Progenitor cell of endocrine pancreas (in vitro differentiated cells): ENCODE data around the gene RUNX2. TPM values are rescaled to one million over a fixed set of nuclear protein-coding genes. Genes with fewer than 3 reads are reported as not detected.
"Not testable (repeated sequence)": the region's sequence is repeated elsewhere in the genome, so short reads cannot be mapped to it uniquely, and the experiment has no call there.

Experiments
- DNase-seq: peaks from one replicate; pipeline ENCODE4 v3.0.0; 2021; ENCODE audit warnings: low spot score; ENCODE audit not compliant: unreplicated experiment
- H3K27ac Mint-ChIP-seq: 2 replicates; pipeline ENCODE4 v1.8.0; 2021; ENCODE audit warnings: mild to moderate bottlenecking, moderate library complexity, mixed read lengths
- H3K27me3 Mint-ChIP-seq: 2 replicates; pipeline ENCODE4 v1.8.0; 2021; ENCODE audit warnings: mixed read lengths
- H3K36me3 Mint-ChIP-seq: 2 replicates; pipeline ENCODE4 v1.8.0; 2022; ENCODE audit warnings: mixed read lengths; ENCODE audit not compliant: insufficient read depth
- H3K4me1 Mint-ChIP-seq: 2 replicates; pipeline ENCODE4 v1.8.0; 2021; ENCODE audit warnings: low read depth, mixed read lengths
- H3K4me3 Mint-ChIP-seq: 2 replicates; pipeline ENCODE4 v1.8.0; 2021; ENCODE audit warnings: low read depth, mild to moderate bottlenecking, moderate library complexity, mixed read lengths
- H3K9me3 Mint-ChIP-seq: 2 replicates; pipeline ENCODE4 v1.8.0; 2021; ENCODE audit warnings: low read depth, mixed read lengths
- total RNA-seq: library from RNA; stranded (reverse); gene quantifications from 2 replicates; pipeline ENCODE4 v1.2.1, GENCODE V29; 2021
- TF ChIP-seq, protein P1 (sequence below): fragments of 200-600 bp; sonication (generic); IDR thresholded peaks from one replicate; pipeline ENCODE4 v1.5.0; 2021; ENCODE audit warnings: antibody characterized with exemption, mild to moderate bottlenecking; ENCODE audit not compliant: unreplicated experiment

RUNX2 gene
- total RNA-seq, 1 donor from 2014 or later: 0.46 TPM

DNA sequence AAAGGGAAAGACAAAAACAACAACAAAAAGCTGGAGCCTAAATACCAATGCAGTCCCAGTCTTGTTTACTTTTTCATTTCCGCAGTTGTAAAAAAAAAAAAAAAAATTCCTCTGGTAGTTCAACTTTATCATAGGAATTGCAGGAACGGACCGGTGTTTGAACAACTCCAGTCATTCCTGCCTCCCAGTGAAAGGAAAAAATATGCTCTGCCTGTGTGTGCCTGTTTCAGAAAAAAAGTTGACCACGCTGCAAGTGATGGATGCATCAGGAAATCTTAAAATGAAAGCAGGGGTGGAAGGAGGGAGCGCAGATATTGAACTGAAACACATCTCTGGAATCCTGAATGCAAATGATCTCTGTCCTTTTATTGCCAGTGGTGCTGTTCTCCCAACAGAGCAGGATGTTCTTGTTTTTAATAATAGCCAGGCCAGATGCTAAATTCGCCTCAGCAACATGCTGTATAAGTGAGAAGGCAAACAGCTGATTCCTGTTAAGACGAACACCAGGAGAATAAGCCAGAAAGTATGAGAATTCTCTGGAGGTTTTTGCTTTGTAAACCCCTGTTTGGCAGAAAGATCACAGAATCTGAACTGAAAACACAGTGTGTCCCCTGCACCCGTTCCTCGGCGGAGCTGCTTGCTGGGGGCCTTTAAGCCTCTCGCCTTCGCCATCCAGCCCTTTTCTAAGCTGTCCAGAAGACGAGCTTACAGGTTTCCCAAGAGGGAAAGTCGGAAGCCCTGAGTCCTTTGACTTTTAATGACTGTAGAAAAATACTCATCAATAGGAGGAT lies 228.0 kb downstream of the RUNX2 start:
- H3K36me3 Mint-ChIP-seq: no peaks in the 10 kb centered on the region
- no peaks in the 10 kb centered on the region for H3K27me3 Mint-ChIP-seq
- peaks cover 14% of the 10 kb centered on the region for H3K4me1 Mint-ChIP-seq
- DNase-seq: no peak
- H3K4me3 Mint-ChIP-seq: no peak overlapping the region
- TF ChIP-seq, protein P1, sequence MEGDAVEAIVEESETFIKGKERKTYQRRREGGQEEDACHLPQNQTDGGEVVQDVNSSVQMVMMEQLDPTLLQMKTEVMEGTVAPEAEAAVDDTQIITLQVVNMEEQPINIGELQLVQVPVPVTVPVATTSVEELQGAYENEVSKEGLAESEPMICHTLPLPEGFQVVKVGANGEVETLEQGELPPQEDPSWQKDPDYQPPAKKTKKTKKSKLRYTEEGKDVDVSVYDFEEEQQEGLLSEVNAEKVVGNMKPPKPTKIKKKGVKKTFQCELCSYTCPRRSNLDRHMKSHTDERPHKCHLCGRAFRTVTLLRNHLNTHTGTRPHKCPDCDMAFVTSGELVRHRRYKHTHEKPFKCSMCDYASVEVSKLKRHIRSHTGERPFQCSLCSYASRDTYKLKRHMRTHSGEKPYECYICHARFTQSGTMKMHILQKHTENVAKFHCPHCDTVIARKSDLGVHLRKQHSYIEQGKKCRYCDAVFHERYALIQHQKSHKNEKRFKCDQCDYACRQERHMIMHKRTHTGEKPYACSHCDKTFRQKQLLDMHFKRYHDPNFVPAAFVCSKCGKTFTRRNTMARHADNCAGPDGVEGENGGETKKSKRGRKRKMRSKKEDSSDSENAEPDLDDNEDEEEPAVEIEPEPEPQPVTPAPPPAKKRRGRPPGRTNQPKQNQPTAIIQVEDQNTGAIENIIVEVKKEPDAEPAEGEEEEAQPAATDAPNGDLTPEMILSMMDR: no peak
- no peaks in the 10 kb centered on the region for H3K9me3 Mint-ChIP-seq
- H3K27ac Mint-ChIP-seq: no peak overlapping the region

DNA sequence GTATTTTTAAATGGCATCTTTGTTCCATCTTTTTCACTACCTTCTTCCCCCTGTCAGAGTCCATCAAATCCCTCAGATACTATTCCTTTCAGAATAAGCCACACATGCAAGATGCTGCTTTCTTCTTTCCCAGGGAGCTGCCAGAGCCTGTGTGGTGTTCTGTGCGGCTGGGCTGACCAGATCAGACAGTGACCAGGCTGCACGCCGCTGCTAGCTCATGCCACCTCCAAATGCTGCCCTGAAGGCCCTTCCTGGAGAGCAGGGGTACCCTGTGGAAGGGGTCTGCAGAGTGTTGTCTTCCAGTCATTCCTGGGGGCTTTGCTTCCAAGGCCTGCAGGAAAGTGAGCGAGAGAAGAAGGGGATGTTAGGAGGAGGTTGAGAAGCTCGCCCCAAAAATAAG lies 228.7 kb downstream of the RUNX2 start:
- H3K27ac Mint-ChIP-seq: no peak overlapping the region

DNA sequence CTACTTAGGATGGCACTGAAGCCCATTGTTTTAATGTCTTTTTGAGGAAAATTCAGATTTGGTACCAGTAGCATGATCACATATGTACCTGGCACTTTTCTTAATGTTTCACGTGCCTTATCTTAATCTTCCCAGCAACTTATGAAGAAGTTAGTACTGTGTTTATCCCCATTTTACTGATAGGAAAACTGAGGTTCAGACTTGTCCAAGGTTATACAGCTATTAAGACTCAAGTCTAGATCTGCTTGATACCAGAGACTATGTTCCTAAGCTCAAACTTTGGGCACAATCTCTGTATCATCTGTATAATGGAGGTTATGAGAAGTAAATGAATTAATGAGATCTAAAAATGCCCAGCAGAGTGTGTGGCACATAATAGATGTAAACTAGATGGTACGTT lies 229.3 kb downstream of the RUNX2 start:
- TF ChIP-seq, protein P1: no peak
- DNase-seq: no peak
- no peak overlapping the region for H3K27ac Mint-ChIP-seq
- no peaks in the 10 kb centered on the region for H3K9me3 Mint-ChIP-seq
- H3K4me3 Mint-ChIP-seq: no peak overlapping the region
- peaks cover 14% of the 10 kb centered on the region for H3K4me1 Mint-ChIP-seq
- H3K36me3 Mint-ChIP-seq: no peaks in the 10 kb centered on the region
- H3K27me3 Mint-ChIP-seq: no peaks in the 10 kb centered on the region

More for the DNA sequence above, 228.7 kb downstream of the RUNX2 start:
- H3K4me3 Mint-ChIP-seq: no peak overlapping the region
- no peaks in the 10 kb centered on the region for H3K9me3 Mint-ChIP-seq
- no peaks in the 10 kb centered on the region for H3K27me3 Mint-ChIP-seq
- DNase-seq: no peak
- TF ChIP-seq, protein P1: no peak
- peaks cover 14% of the 10 kb centered on the region for H3K4me1 Mint-ChIP-seq
- no peaks in the 10 kb centered on the region for H3K36me3 Mint-ChIP-seq

DNA sequence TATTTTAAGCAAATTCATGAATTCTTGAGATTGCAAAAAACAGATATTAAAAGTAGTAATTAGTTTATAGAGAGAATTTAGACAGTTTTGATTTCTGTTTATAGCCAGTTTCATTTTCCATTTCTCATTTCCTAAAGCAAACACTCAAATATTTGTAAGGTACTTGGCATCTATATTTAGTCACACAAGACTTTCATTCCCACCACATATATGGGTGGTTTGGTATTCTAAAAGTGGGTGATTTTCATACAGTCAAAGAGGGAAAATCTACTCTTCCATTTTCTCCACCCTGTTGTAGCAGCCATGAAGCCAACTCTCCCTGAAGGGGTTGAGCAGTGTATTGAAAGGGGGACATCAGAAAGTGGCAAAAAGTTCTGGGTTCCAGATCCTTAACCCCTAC lies 230.7 kb downstream of the RUNX2 start:
- H3K4me1 Mint-ChIP-seq: peaks cover 15% of the 10 kb centered on the region
- DNase-seq: no peak
- TF ChIP-seq, protein P1: no peak
- no peak overlapping the region for H3K27ac Mint-ChIP-seq
- H3K9me3 Mint-ChIP-seq: no peaks in the 10 kb centered on the region
- H3K27me3 Mint-ChIP-seq: no peaks in the 10 kb centered on the region
- no peaks in the 10 kb centered on the region for H3K36me3 Mint-ChIP-seq
- no peak overlapping the region for H3K4me3 Mint-ChIP-seq

DNA sequence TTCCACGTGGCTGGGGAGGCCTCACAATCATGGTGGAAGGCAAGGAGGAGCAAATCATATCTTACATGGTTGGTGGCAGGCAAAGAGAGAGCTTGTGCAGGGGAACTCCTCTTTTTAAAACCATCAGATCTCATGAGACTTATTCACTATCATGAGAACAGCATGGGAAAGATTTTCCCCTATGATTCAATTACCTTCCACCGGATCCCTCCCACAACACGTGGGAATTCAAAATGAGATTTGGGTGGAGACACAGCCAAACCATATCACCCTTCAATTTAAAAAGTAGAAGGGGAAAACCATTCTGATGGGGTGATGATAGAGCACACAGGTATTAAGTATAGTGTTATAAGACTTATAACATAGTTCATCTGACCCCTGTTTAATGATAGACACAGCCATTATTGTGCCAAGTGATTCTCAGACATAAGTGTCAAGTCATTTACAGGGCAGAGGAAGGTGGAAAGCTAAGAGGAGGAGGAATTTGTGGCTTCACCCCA lies 232.2 kb downstream of the RUNX2 start:
- H3K27me3 Mint-ChIP-seq, H3K27ac Mint-ChIP-seq, H3K9me3 Mint-ChIP-seq, H3K4me3 Mint-ChIP-seq, DNase-seq, H3K36me3 Mint-ChIP-seq: not testable (repeated sequence)
- peaks cover 11% of the 10 kb centered on the region for H3K4me1 Mint-ChIP-seq

DNA sequence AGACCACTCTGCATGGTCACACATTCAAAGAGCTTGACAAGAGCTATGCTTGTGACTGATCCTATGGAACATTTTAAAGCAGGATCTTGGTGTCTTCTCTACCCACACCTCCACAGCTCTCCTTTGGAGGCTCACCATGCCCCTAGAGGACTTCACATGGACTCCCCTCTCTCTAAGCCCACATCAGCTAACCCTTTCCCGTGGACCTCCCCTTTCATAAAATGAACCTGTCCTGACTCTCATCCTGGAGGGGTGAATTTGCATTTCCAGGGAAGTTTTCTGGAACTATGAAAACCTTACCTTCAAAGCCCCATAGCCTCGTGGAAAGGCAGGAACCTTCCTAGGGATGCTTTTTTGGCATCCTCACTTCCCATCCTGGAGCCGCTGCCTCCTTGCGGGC lies 234.0 kb downstream of the RUNX2 start:
- Mint-ChIP-seq H3K4me1 (peaks cover 14% of the 10 kb centered on the region), H3K9me3 (peaks cover 4% of the 10 kb centered on the region), H3K27ac (no peak overlapping the region), H3K27me3 (peaks cover 9% of the 10 kb centered on the region), H3K36me3 (no peaks in the 10 kb centered on the region), H3K4me3 (no peak overlapping the region)
- TF ChIP-seq, protein P1: no peak
- no peak for DNase-seq
